Upper lobe of left lung (tissue), 6 donors: Measurements from ENCODE around the gene SATB2. TPM values are rescaled to one million over a fixed set of nuclear protein-coding genes. Genes with fewer than 3 reads are reported as not detected.

ENCODE experiments used
- ATAC-seq, 2 donors: fragments of 200-7000 bp; cut with Tn5 transposase; one replicate each; pipeline ENCODE4 v1.9.1; 2022; ENCODE audit warnings: mild to moderate bottlenecking in 2 of 2, moderate library complexity in 2 of 2; ENCODE audit not compliant: low FRiP score in 2 of 2
- DNase-seq, 2 donors: peaks; one replicate each; pipeline ENCODE4 v3.0.0-alpha.2; 2019 to 2020
- H3K27ac ChIP-seq, 4 donors: fragments of 200-600 bp; sonication (generic); one replicate each; pipeline ENCODE4 v1.5.1; 2016 to 2019
- H3K27me3 ChIP-seq, 4 donors: fragments of 200-600 bp; sonication (generic); one replicate each; pipeline ENCODE4 v1.5.1; 2017 to 2019
- H3K36me3 ChIP-seq, 4 donors: fragments of 200-600 bp; sonication (generic); one replicate each; pipeline ENCODE4 v1.5.1; 2016 to 2019
- H3K4me1 ChIP-seq, 4 donors: fragments of 200-600 bp; sonication (generic); one replicate each; pipeline ENCODE4 v1.5.1; 2018 to 2019
- H3K4me3 ChIP-seq, 4 donors: fragments of 200-600 bp; sonication (generic); one replicate each; pipeline ENCODE4 v1.5.1; 2017 to 2019; ENCODE audit warnings: mild to moderate bottlenecking in 2 of 4, moderate library complexity in 1 of 4
- H3K9me3 ChIP-seq, 4 donors: fragments of 200-600 bp; sonication (generic); one replicate each; pipeline ENCODE4 v1.5.1; 2018 to 2019
- EP300 ChIP-seq, 4 donors: sonication (generic); formaldehyde crosslinking; IDR thresholded peaks; one replicate each; pipeline ENCODE4 v1.5.1; 2017; ENCODE audit warnings: antibody characterized with exemption in 4 of 4, control low read depth in 2 of 4
- POLR2A ChIP-seq, 4 donors: fragments of 450-650 bp; IDR thresholded peaks; one replicate each; pipeline ENCODE4 v1.5.1; 2016 to 2017; ENCODE audit warnings: antibody characterized with exemption in 4 of 4, mild to moderate bottlenecking in 2 of 4
- POLR2AphosphoS5 ChIP-seq, 2 donors: sonication (generic); formaldehyde crosslinking; IDR thresholded peaks; one replicate each; pipeline ENCODE4 v1.5.1; 2017; ENCODE audit warnings: antibody characterized with exemption in 2 of 2
- WGBS, 2 donors: methylation state at CpG; one replicate each; pipeline ENCODE4 v1.1.5; 2017 to 2018; 5-methylcytosine and 5-hydroxymethylcytosine counted together
- total RNA-seq, 6 donors: library from RNA; depleted of rRNA in 4 of 6; stranded (reverse); fragments of >200 nt in 4 of 6; gene quantifications; one replicate each; pipeline versions ENCODE4 v1.1.0 to v1.2.1, GENCODE V29; 2016 to 2021
- TF ChIP-seq, protein P1 (sequence below), 6 experiments: fragments of 450-650 bp in 4 of 6; fragments of 200-600 bp in 2 of 6; sonication (generic) in 2 of 6; IDR thresholded peaks; one replicate each; pipeline ENCODE4 v1.5.1; 2016 to 2019; ENCODE audit warnings: antibody characterized with exemption in 6 of 6
- donor health status: DM: no; HTN: no; CAD: no; lungs with moderate emphysema.
- donor health status: DM: no; HTN: yes; CAD: no; lungs with severe emphysema.

The SATB2 gene
- total RNA-seq, 6 donors from 2014 or later = 1.7 to 9.4 (median 3.1) TPM

DNA sequence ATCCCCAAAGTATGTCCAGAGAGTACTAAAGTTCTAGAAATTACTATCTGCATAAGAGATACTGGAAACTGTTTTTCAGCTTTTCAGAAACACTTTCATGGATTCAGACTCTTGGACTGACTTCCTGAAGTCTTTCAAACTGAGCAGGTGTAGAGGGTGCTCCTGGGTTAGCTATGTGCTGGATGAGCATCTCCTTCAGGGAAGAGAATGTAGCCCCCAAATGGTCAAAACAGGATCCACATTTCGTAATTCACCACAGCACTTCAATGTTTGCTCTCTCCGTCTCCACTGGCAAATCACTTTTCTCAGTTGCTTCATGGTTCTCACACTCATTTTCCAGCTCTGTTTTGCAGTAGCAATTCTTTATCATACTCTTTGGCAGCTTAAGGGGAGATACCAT is 23.2 kb upstream of the SATB2 start:
- Histone ChIP-seq H3K27ac (no peak overlapping the region), H3K4me3 (no peak overlapping the region), H3K4me1 (no peaks in the 10 kb centered on the region), H3K9me3 (no peaks in the 10 kb centered on the region), H3K27me3 (no peaks in the 10 kb centered on the region), H3K36me3 (no peaks in the 10 kb centered on the region)
- no peak for ATAC-seq
- TF ChIP-seq EP300 (IDR thresholded peaks at IDR 0.05) (no peak), POLR2AphosphoS5 (IDR thresholded peaks at IDR 0.05) (no peak), POLR2A (IDR thresholded peaks at IDR 0.05) (no peak)
- TF ChIP-seq, protein P1, sequence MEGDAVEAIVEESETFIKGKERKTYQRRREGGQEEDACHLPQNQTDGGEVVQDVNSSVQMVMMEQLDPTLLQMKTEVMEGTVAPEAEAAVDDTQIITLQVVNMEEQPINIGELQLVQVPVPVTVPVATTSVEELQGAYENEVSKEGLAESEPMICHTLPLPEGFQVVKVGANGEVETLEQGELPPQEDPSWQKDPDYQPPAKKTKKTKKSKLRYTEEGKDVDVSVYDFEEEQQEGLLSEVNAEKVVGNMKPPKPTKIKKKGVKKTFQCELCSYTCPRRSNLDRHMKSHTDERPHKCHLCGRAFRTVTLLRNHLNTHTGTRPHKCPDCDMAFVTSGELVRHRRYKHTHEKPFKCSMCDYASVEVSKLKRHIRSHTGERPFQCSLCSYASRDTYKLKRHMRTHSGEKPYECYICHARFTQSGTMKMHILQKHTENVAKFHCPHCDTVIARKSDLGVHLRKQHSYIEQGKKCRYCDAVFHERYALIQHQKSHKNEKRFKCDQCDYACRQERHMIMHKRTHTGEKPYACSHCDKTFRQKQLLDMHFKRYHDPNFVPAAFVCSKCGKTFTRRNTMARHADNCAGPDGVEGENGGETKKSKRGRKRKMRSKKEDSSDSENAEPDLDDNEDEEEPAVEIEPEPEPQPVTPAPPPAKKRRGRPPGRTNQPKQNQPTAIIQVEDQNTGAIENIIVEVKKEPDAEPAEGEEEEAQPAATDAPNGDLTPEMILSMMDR (IDR thresholded peaks at IDR 0.05) = no peak
- WGBS, 2 donors = 52 to 57% methylated on average over 2 of the region's 2 CpGs
- DNase-seq = no peak

DNA sequence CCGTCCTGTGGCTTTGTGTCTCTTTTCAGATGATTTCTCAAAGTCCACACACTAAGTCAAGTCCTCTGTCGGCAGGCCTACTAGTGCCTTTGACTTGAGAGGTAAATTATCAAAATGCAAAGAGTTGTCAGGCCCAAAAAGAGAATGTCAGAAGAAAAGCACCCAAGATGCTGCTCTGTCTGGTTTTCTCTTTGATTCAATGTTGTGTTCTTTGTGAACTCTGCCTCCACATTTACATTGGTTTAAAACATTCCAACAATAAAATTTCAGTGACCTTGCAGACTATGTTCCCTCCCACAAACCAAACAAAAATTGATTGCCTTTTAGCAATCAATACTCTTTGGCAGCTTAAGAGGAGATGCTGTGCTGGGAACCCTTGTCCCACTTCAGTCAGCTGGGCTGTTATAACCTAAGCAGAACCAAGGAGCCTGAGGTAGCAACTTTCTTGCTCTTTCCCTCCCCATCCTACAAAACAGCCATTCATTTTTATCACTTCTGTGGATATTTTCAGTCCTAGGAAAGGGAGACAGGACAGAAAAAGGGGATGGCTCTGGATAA is 19.6 kb upstream of the SATB2 start:
- Histone ChIP-seq H3K36me3 (no peaks in the 10 kb centered on the region), H3K9me3 (no peaks in the 10 kb centered on the region), H3K4me3 (no peak overlapping the region), H3K4me1 (no peaks in the 10 kb centered on the region), H3K27me3 (peaks cover 0 to 6% (median 0%) of the 10 kb centered on the region in 4 donors), H3K27ac (no peak overlapping the region)
- ATAC-seq (no peak), DNase-seq (no peak)
- WGBS, 2 donors = 67 to 73% methylated on average over 2 of the region's 2 CpGs
- TF ChIP-seq POLR2AphosphoS5 (IDR thresholded peaks at IDR 0.05) (no peak), EP300 (IDR thresholded peaks at IDR 0.05) (no peak), POLR2A (IDR thresholded peaks at IDR 0.05) (no peak)
- TF ChIP-seq, protein P1 (IDR thresholded peaks at IDR 0.05) = no peak

DNA sequence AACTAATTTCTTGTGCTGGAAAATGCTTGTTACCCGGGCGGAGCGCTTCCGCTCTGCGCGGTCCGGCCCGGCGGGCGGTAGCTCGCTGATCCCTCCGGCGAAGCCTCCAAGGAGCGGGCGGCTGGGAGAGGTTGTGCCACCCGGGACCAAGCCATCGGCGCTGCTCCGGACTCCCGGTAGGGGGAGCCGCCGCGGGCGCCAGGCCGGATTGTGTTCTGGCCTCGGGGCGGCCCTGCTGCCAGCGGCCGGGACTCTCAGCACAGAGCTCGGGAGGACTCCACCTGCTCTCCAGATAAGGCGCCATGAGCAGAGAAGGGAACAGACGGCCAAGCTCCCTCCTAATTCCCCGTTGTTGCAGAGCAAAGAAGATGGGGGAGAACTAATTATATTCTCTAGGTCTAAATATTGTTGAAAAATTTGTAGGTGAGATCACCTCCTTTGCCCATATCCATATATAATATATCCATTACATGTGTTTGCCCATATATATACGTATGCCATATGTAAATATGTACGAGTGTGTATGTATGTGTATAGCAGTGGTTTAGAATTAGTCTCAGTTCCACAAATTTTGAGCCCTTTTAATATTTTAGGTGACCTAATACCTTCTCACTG is 13.8 kb upstream of the SATB2 start:
- ATAC-seq = peak; percentile 86 to 88
- Histone ChIP-seq H3K4me3 (peak overlapping the region in 1 of 4 donors; percentile 2), H3K36me3 (no peaks in the 10 kb centered on the region), H3K27me3 (peaks cover 0 to 63% (median 30%) of the 10 kb centered on the region in 4 donors), H3K9me3 (no peaks in the 10 kb centered on the region), H3K4me1 (peaks cover 16 to 33% (median 25%) of the 10 kb centered on the region in 4 donors), H3K27ac (no peak overlapping the region)
- no peak for TF ChIP-seq POLR2A (IDR thresholded peaks at IDR 0.05)
- TF ChIP-seq, protein P1 (IDR thresholded peaks at IDR 0.05) = peak; percentile 42 to 71 (median 52)
- peak; percentile 59 to 93 for DNase-seq
- WGBS, 2 donors = 6 to 8% methylated on average over 22 to 34 of the region's 35 CpGs

DNA sequence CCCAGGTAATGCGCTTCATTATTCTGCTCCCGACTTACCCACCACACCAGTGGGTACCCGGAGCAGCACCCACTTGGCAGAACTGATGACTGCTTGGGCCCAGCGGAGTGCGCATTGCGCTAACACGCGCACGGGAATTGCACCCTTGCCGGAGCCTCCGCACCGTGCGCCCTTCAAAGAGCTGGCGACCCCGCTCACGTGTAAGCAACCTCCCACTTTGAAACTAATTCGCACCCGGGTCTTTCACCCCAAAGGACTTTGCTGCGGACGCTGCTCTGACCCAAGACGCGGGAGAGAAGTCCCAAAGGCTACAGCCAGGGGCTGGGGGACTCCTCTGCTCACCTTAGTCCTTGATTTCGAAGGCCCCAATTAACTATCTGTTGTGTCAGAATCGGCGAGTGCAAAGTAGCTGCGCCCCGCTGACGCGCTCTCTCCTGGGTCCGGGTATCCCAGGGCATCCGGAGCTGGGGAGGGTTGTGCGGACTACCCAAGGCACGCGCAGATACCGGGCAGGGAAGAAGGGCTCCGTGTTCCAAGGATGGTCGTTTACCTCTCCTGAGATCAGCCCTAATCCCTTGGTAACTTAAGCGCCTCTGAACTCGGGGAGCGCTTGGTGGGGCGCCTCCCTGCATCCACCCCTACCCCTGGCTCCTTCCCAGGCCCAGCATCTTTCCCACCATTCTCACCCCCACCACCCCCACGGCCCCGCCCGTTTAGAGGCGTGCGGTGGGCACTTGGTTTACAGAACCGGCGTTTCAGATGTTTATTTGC is 13.1 kb upstream of the SATB2 start:
- peaks cover 0 to 70% (median 36%) of the 10 kb centered on the region in 4 donors for H3K27me3 ChIP-seq
- DNase-seq (peak in 1 of 2 donors; percentile 46), ATAC-seq (peak in 1 of 2 donors; percentile 7)
- H3K36me3 ChIP-seq = no peaks in the 10 kb centered on the region
- 11% methylated on average over 26 to 47 of the region's 48 CpGs for whole genome bisulfite sequencing, 2 donors
- H3K9me3 ChIP-seq = no peaks in the 10 kb centered on the region
- H3K4me1 ChIP-seq = peaks cover 16 to 33% (median 25%) of the 10 kb centered on the region in 4 donors
- TF ChIP-seq, protein P1 (IDR thresholded peaks at IDR 0.05) = no peak
- TF ChIP-seq POLR2A (IDR thresholded peaks at IDR 0.05) (no peak), EP300 (IDR thresholded peaks at IDR 0.05) (no peak), POLR2AphosphoS5 (IDR thresholded peaks at IDR 0.05) (no peak)
- H3K4me3 ChIP-seq = peak overlapping the region in 1 of 4 donors; percentile 2
- no peak overlapping the region for H3K27ac ChIP-seq
